Measurements from ENCODE around the gene TENM3. TPM values are rescaled to one million over a fixed set of nuclear protein-coding genes. Genes with fewer than 3 reads are reported as not detected.

TENM3 gene
- total and polyA plus RNA-seq, 5 donors from 2014 or later = not detected

DNA sequence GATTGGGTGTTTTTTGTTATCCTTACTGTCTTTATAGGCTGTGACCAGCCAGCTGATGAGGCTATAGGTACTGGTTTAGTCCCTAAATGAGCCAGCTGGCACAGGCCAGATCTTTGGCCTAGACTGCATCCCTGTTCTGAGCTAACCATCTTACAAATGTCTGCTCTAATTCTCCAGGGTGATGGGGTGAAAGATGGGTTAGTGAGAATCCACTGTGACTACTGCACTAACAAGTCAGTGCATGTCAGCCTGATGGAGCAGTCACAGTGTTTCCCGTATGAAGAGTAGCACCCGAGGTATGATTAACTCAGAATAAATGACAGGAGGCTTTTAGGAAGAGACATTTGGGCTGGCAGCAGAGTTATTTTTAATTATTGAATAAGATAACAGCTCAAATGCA lies 493.0 kb downstream of the TENM3 start:
- H3K9me3 Mint-ChIP-seq = peaks cover 0 to 2% (median 0%) of the 10 kb centered on the region in 7 donors
- no peaks in the 10 kb centered on the region for H3K36me3 Mint-ChIP-seq
- no peaks in the 10 kb centered on the region for H3K27me3 Mint-ChIP-seq

DNA sequence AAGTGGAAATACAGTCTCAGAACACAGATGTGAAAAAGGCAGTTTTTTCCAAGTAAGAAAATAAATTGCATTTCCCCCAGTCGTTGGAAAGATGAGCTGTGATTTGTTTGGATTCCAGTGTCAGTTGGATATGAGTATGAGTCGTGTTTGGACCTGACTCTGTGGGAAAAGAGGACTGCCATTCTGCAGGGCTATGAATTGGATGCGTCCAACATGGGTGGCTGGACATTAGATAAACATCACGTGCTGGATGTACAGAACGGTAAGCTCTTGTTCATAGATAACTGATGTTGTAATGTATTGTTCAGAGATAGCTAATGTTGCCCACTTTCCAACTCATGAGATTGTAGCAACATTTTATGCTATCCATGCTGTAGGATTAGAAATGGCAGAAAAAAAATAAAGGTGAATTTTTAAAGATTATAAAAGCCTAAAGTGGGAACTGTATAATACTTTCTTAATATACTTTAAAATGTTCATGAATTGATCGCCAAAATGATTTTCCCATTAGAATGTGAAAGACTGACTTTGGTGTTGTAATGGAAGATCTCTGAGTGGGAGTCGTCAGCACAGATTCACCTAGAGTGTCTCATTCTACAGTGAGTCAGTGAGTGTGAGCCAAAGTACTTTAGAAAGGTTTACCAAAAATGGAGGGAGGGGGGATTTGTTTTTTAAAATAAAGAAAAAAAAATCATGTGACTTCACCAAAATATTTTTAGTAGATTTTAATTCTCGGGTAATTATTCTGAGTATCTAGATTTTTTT lies 495.3 kb downstream of the TENM3 start:
- no peak for ATAC-seq (ENCODE audit: low read depth in 2 of 2)
- Histone ChIP-seq H3K4me1 (ENCODE audit: control insufficient read depth, insufficient read depth, low read length, poor library complexity, severe bottlenecking) (no peaks in the 10 kb centered on the region), H3K27me3 (ENCODE audit: control insufficient read depth, insufficient read depth, low read length) (peaks cover 2% of the 10 kb centered on the region), H3K9me3 (ENCODE audit: control insufficient read depth in 2 of 2, low read length in 2 of 2) (no peaks in the 10 kb centered on the region), H3K27ac (ENCODE audit: insufficient read depth, low read length, poor library complexity, severe bottlenecking) (no peak overlapping the region), H3K36me3 (ENCODE audit: control insufficient read depth, insufficient read depth, low read length) (no peaks in the 10 kb centered on the region), H3K4me3 (ENCODE audit: low read depth, low read length) (no peak overlapping the region)
- DNase-seq = no peak
- H3K36me3 Mint-ChIP-seq = no peaks in the 10 kb centered on the region
- no peaks in the 10 kb centered on the region for H3K9me3 Mint-ChIP-seq
- H3K4me1 Mint-ChIP-seq = no peaks in the 10 kb centered on the region
- no peak overlapping the region for H3K27ac Mint-ChIP-seq
- H3K27me3 Mint-ChIP-seq = no peaks in the 10 kb centered on the region
- no peak overlapping the region for H3K4me3 Mint-ChIP-seq

More for the DNA sequence above, 493.0 kb downstream of the TENM3 start:
- no peak for DNase-seq
- Mint-ChIP-seq H3K4me3 (no peak overlapping the region), H3K27ac (no peak overlapping the region), H3K4me1 (no peaks in the 10 kb centered on the region)
- Histone ChIP-seq H3K27me3 (ENCODE audit: control insufficient read depth, insufficient read depth, low read length) (peaks cover 2% of the 10 kb centered on the region), H3K4me1 (ENCODE audit: control insufficient read depth, insufficient read depth, low read length, poor library complexity, severe bottlenecking) (no peaks in the 10 kb centered on the region), H3K36me3 (ENCODE audit: control insufficient read depth, insufficient read depth, low read length) (no peaks in the 10 kb centered on the region), H3K27ac (ENCODE audit: insufficient read depth, low read length, poor library complexity, severe bottlenecking) (no peak overlapping the region), H3K9me3 (ENCODE audit: control insufficient read depth in 2 of 2, low read length in 2 of 2) (no peaks in the 10 kb centered on the region), H3K4me3 (ENCODE audit: low read depth, low read length) (no peak overlapping the region)
- no peak for ATAC-seq (ENCODE audit: low read depth in 2 of 2)

DNA sequence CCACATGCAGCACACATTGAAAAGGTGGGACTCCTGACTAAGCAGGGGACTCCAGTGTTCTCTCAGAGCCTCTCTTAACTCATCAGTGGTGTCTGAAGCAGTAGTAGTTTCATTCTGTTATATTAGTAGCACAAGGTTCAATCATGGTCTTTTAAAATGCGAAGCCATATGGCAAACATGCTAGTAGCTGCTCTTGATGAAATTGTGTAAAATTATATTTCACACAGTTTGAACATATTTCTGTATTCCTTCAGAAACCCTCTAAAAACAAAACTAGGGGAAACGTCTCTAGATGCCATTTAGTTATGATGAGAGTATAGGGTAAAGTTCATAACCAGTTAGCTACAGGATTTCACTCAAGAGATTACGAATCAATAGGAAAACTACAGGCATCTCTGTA lies 497.1 kb downstream of the TENM3 start:
- Mint-ChIP-seq H3K27ac (no peak overlapping the region), H3K4me3 (no peak overlapping the region), H3K27me3 (no peaks in the 10 kb centered on the region), H3K9me3 (no peaks in the 10 kb centered on the region), H3K36me3 (no peaks in the 10 kb centered on the region), H3K4me1 (no peaks in the 10 kb centered on the region)
- Histone ChIP-seq H3K27me3 (ENCODE audit: control insufficient read depth, insufficient read depth, low read length) (peaks cover 2% of the 10 kb centered on the region), H3K4me1 (ENCODE audit: control insufficient read depth, insufficient read depth, low read length, poor library complexity, severe bottlenecking) (no peaks in the 10 kb centered on the region), H3K4me3 (ENCODE audit: low read depth, low read length) (no peak overlapping the region), H3K36me3 (ENCODE audit: control insufficient read depth, insufficient read depth, low read length) (no peaks in the 10 kb centered on the region), H3K27ac (ENCODE audit: insufficient read depth, low read length, poor library complexity, severe bottlenecking) (no peak overlapping the region), H3K9me3 (ENCODE audit: control insufficient read depth in 2 of 2, low read length in 2 of 2) (no peaks in the 10 kb centered on the region)
- ATAC-seq (ENCODE audit: low read depth in 2 of 2) (no peak), DNase-seq (no peak)

DNA sequence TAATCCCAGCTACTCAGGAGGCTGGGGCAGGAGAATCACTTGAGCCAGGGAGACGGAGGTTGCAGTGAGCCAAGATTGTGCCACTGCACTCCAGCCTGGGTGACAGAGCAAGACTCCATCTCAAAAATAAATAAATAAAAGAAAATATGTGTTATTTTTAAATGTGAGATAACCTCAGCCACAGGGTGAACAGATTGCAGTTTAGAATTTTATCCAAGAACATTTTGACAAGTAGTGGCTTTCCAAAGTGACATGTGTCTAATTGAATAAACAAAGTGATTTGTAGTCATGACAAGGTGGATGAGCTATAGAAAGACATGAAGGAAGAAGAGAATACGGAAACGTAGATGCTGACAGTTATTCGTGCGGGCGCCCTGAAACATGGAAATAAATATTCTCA lies 497.9 kb downstream of the TENM3 start:
- H3K9me3 Mint-ChIP-seq = no peaks in the 10 kb centered on the region
- DNase-seq (no peak), ATAC-seq (ENCODE audit: low read depth in 2 of 2) (no peak)
- no peak overlapping the region for H3K4me3 ChIP-seq (ENCODE audit: low read depth, low read length)
- H3K27ac Mint-ChIP-seq = no peak overlapping the region
- peaks cover 1% of the 10 kb centered on the region for H3K27me3 ChIP-seq (ENCODE audit: control insufficient read depth, insufficient read depth, low read length)
- no peaks in the 10 kb centered on the region for H3K4me1 ChIP-seq (ENCODE audit: control insufficient read depth, insufficient read depth, low read length, poor library complexity, severe bottlenecking)
- H3K27me3 Mint-ChIP-seq = no peaks in the 10 kb centered on the region
- H3K36me3 ChIP-seq (ENCODE audit: control insufficient read depth, insufficient read depth, low read length) = no peaks in the 10 kb centered on the region
- no peak overlapping the region for H3K27ac ChIP-seq (ENCODE audit: insufficient read depth, low read length, poor library complexity, severe bottlenecking)
- H3K4me3 Mint-ChIP-seq = no peak overlapping the region
- H3K9me3 ChIP-seq (ENCODE audit: control insufficient read depth in 2 of 2, low read length in 2 of 2) = no peaks in the 10 kb centered on the region
- no peaks in the 10 kb centered on the region for H3K4me1 Mint-ChIP-seq
- H3K36me3 Mint-ChIP-seq = no peaks in the 10 kb centered on the region

DNA sequence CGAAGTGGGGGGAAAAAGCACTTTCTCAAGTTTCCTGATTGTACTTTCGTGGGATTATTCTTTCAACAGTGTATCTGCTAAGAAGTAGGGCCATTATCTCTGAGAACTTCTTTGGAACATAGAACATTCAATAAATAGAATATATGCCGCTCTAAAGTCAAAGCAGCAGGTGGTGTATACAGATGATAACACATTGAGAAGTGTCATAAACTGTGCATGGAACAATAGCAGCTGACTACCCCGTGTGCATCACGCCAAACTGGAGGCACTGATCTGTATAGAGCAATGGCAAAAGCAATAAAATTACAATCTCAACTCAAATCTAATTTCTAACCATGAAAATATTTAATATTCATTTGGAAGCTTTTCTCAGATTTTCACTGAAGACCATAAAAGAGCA lies 498.7 kb downstream of the TENM3 start:
- Mint-ChIP-seq H3K27me3 (no peaks in the 10 kb centered on the region), H3K9me3 (peaks cover 0 to 1% (median 0%) of the 10 kb centered on the region in 7 donors)
- DNase-seq = no peak

DNA sequence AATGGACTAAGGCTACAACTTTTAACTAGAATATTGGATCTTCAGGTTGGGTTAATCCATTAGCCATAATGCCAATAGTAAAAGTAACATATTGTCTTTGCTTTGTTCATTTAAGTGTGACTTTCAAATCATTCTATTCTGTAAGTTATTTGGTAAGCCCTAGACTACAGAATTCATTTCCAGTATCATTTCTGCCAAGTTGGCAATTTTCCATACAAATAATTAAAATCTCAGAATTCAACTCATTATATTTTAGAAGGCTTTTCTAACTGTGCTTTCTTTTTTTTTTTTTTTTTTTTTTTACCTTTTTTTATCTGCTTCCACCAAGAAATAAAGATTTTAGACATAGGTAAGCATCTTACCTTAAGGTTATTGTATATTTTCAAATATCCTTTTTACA lies 500.6 kb downstream of the TENM3 start:
- Mint-ChIP-seq H3K36me3 (no peaks in the 10 kb centered on the region), H3K27ac (no peak overlapping the region), H3K9me3 (peaks cover 0 to 1% (median 0%) of the 10 kb centered on the region in 7 donors), H3K4me1 (no peaks in the 10 kb centered on the region), H3K4me3 (no peak overlapping the region), H3K27me3 (no peaks in the 10 kb centered on the region)
- no peak overlapping the region for H3K27ac ChIP-seq (ENCODE audit: insufficient read depth, low read length, poor library complexity, severe bottlenecking)
- no peak overlapping the region for H3K4me3 ChIP-seq (ENCODE audit: low read depth, low read length)
- no peaks in the 10 kb centered on the region for H3K36me3 ChIP-seq (ENCODE audit: control insufficient read depth, insufficient read depth, low read length)
- no peak for DNase-seq
- H3K9me3 ChIP-seq (ENCODE audit: control insufficient read depth in 2 of 2, low read length in 2 of 2) = no peaks in the 10 kb centered on the region
- no peaks in the 10 kb centered on the region for H3K4me1 ChIP-seq (ENCODE audit: control insufficient read depth, insufficient read depth, low read length, poor library complexity, severe bottlenecking)
- ATAC-seq (ENCODE audit: low read depth in 2 of 2) = no peak
- H3K27me3 ChIP-seq (ENCODE audit: control insufficient read depth, insufficient read depth, low read length) = no peaks in the 10 kb centered on the region

More for the DNA sequence above, 498.7 kb downstream of the TENM3 start:
- Histone ChIP-seq H3K9me3 (ENCODE audit: control insufficient read depth in 2 of 2, low read length in 2 of 2) (no peaks in the 10 kb centered on the region), H3K4me3 (ENCODE audit: low read depth, low read length) (no peak overlapping the region), H3K27me3 (ENCODE audit: control insufficient read depth, insufficient read depth, low read length) (no peaks in the 10 kb centered on the region), H3K4me1 (ENCODE audit: control insufficient read depth, insufficient read depth, low read length, poor library complexity, severe bottlenecking) (no peaks in the 10 kb centered on the region), H3K36me3 (ENCODE audit: control insufficient read depth, insufficient read depth, low read length) (no peaks in the 10 kb centered on the region), H3K27ac (ENCODE audit: insufficient read depth, low read length, poor library complexity, severe bottlenecking) (no peak overlapping the region)
- no peaks in the 10 kb centered on the region for H3K36me3 Mint-ChIP-seq
- no peak overlapping the region for H3K27ac Mint-ChIP-seq
- no peak overlapping the region for H3K4me3 Mint-ChIP-seq
- H3K4me1 Mint-ChIP-seq = no peaks in the 10 kb centered on the region
- no peak for ATAC-seq (ENCODE audit: low read depth in 2 of 2)

DNA sequence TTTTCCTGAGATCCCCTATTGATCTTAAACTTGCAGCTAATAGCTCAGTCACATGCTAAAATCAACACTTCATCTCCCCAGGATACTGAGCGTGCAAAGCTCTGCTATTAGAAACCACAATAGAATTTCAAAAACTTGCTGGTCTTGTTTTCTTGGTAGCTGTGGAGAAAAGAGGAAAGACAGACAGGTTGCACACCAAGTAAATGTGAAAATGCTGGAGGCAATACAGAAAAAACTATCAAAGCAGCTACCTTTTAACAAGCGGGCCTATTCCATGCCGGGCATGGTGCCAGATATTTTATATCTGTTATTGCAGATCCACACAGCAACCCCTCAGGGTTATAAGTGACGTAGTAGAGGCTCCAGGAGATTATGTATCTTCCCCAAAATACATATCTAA lies 502.0 kb downstream of the TENM3 start:
- no peak overlapping the region for H3K4me3 Mint-ChIP-seq
- H3K36me3 Mint-ChIP-seq = no peaks in the 10 kb centered on the region
- Histone ChIP-seq H3K36me3 (ENCODE audit: control insufficient read depth, insufficient read depth, low read length) (no peaks in the 10 kb centered on the region), H3K9me3 (ENCODE audit: control insufficient read depth in 2 of 2, low read length in 2 of 2) (no peaks in the 10 kb centered on the region), H3K4me1 (ENCODE audit: control insufficient read depth, insufficient read depth, low read length, poor library complexity, severe bottlenecking) (no peaks in the 10 kb centered on the region), H3K27me3 (ENCODE audit: control insufficient read depth, insufficient read depth, low read length) (no peaks in the 10 kb centered on the region), H3K4me3 (ENCODE audit: low read depth, low read length) (no peak overlapping the region), H3K27ac (ENCODE audit: insufficient read depth, low read length, poor library complexity, severe bottlenecking) (no peak overlapping the region)
- no peak for ATAC-seq (ENCODE audit: low read depth in 2 of 2)
- DNase-seq = no peak
- no peaks in the 10 kb centered on the region for H3K27me3 Mint-ChIP-seq
- no peaks in the 10 kb centered on the region for H3K4me1 Mint-ChIP-seq
- H3K27ac Mint-ChIP-seq = no peak overlapping the region
- H3K9me3 Mint-ChIP-seq = peaks cover 0 to 1% (median 0%) of the 10 kb centered on the region in 7 donors

DNA sequence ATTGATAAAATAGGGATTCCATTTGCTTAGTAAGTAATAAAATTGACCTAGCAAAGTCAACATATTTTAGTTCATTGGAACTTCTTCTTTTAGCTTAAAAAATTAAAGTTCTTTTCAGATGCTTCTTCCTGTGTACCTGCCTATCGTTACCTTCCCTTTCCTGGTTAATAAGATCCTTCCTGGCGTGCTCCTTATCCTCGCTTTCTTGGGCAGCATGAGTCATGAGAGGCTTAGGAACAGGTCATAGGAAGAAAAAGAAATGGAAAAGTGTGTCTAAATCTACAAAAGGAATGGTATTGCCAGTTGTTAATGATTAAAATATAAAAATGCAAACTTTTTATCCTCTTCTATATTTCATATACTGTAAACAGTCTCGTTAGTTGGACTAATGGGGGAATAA lies 503.7 kb downstream of the TENM3 start:
- no peaks in the 10 kb centered on the region for H3K9me3 ChIP-seq (ENCODE audit: control insufficient read depth in 2 of 2, low read length in 2 of 2)
- H3K4me1 ChIP-seq (ENCODE audit: control insufficient read depth, insufficient read depth, low read length, poor library complexity, severe bottlenecking) = no peaks in the 10 kb centered on the region
- no peaks in the 10 kb centered on the region for H3K27me3 ChIP-seq (ENCODE audit: control insufficient read depth, insufficient read depth, low read length)
- DNase-seq (no peak), ATAC-seq (ENCODE audit: low read depth in 2 of 2) (no peak)
- no peaks in the 10 kb centered on the region for H3K36me3 ChIP-seq (ENCODE audit: control insufficient read depth, insufficient read depth, low read length)
- Mint-ChIP-seq H3K4me3 (no peak overlapping the region), H3K9me3 (peaks cover 0 to 1% (median 0%) of the 10 kb centered on the region in 7 donors), H3K36me3 (no peaks in the 10 kb centered on the region), H3K27me3 (no peaks in the 10 kb centered on the region), H3K27ac (no peak overlapping the region), H3K4me1 (peaks cover 0 to 4% (median 0%) of the 10 kb centered on the region in 4 donors)
- H3K4me3 ChIP-seq (ENCODE audit: low read depth, low read length) = no peak overlapping the region
- H3K27ac ChIP-seq (ENCODE audit: insufficient read depth, low read length, poor library complexity, severe bottlenecking) = no peak overlapping the region
